Astrocyte of the cerebellum (primary cell): ENCODE results near the gene SLC17A1.

ENCODE experiments used
- DNase-seq: peaks from one replicate; pipeline ENCODE4 v3.0.0-alpha.2; 2011; ENCODE audit warnings: low read depth
- H3K4me3 ChIP-seq: 2 replicates; pipeline ENCODE4 v1.5.1; 2011; ENCODE audit warnings: mild to moderate bottlenecking, low read depth, low read length, moderate library complexity
- CTCF ChIP-seq: IDR thresholded peaks from 2 replicates; pipeline ENCODE4 v1.5.1; 2012; ENCODE audit warnings: low read length, low read depth, moderate library complexity, mild to moderate bottlenecking; ENCODE audit errors: missing control alignments
- in situ Hi-C: cut with HindIII; loops from 2 replicates; pipeline ENCODE4 v1.10.0; 2017; ENCODE audit warnings: low sequenced_read_pairs

SLC17A1 gene

GRCh38 chr6:25831532-25832306 lies at the start of gene SLC17A1:
SLC17A1 (minus strand) TSS chr6:25832052; CDS start chr6:25830557, 1,495 bp downstream.
- H3K4me3 ChIP-seq: no peak within 1 kb of the TSS
- no peak for TF ChIP-seq CTCF
- in situ Hi-C loops: loop anchor here (5.0 kb wide), 1 partner anchor 44 kb away; no protein-coding TSS in a partner anchor
- no peak for DNase-seq

- no peak overlapping the region for H3K4me3 ChIP-seq
- DNase-seq: no peak
- TF ChIP-seq CTCF: no peak
- in situ Hi-C loops: no loop called here
Measured at GRCh38 chr6:25880601-25881000, 48.7 kb upstream of the SLC17A1 start.

DNA sequence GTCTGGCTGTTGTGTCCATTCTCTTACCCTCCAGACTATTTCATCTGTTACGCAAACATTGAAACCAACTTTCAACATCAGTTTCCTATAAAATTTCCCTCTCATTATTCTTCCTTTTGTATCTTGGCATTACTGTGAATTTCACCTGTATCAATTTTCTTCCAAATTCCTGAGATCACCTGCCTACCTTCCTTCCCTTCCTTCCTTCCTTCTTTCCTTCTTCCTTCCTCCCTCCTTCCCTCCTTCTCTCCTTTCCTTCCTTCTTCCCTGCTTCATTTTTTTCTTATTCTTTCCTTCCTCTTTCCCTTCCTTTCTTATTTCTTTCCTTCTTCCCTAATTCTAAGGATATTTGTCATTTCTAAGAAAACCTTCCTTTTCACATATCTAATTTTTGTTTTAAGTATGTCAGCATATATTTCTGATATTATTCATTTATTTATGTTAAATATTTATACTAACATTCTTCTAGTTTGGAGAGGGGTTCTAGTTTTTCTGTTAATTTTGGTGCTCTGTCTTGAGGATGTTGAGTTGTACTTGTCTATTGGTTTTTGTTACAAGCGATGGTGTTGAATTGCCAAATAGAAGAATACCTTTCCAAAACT lies 47.0 kb upstream of the SLC17A1 start:
- in situ Hi-C loops: no loop called here
- TF ChIP-seq CTCF: no peak

DNA sequence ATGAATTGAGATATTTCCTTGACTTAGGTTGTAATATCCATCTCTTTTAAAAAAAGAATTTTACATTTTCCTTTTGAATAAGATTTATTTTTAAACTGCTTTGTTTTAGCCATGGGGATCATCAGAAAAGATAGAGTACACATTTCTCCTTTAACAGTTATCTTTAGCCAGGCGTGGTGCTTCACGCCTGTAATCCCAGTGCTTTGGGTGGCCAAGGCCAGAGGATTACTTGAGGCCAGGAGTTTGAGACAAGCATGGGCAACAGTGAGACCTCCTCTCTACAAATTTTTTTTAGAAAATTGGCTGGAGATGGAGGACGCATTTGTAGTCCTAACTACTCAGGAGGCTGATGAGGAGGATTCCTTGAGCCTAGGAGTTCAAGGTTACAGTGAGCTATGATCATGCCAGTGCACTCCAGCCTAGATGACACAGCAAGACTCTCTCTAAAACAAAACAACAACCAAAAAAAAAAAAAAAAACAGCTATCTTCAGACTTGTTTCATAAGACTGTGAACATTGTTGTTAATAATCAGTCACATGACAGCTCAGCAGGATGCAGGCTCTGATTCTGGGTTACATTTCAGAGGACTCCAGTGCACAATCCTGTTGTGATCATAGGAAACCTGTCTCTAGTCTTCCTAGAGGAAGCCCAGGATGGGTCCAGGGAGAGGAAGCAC lies 44.2 kb upstream of the SLC17A1 start:
- in situ Hi-C loops: no loop called here
- no peak for DNase-seq
- H3K4me3 ChIP-seq: no peak overlapping the region
- TF ChIP-seq CTCF: no peak

More for the DNA sequence above, 47.0 kb upstream of the SLC17A1 start:
- DNase-seq: no peak
- H3K4me3 ChIP-seq: no peak overlapping the region

GRCh38 chr6:25875563-25875905 lies 43.7 kb upstream of the SLC17A1 start:
- no peak for DNase-seq
- no peak for TF ChIP-seq CTCF
- H3K4me3 ChIP-seq: no peak overlapping the region
- in situ Hi-C loops: no loop called here

GRCh38 chr6:25874822-25875562 lies 43.1 kb upstream of the SLC17A1 start:
- in situ Hi-C loops: no loop called here
- no peak overlapping the region for H3K4me3 ChIP-seq
- no peak for TF ChIP-seq CTCF
- DNase-seq: no peak
